K562 (cell line): ENCODE results near the gene IFI16.

Experiments used
- BRF2 ChIP-seq: IDR thresholded peaks from 3 replicates; pipeline ENCODE4 v1.6.1; 2011; ENCODE audit warnings: borderline replicate concordance, mild to moderate bottlenecking; ENCODE audit not compliant: insufficient read length, insufficient read depth
- GABPA ChIP-seq: fragments of 200-800 bp; sonication (Bioruptor generic); conservative IDR thresholded peaks from 2 replicates; pipeline ENCODE4 v1.6.1; 2016; ENCODE audit warnings: low read depth, missing genetic modification characterization, missing compliant biosample characterization
- PATZ1 ChIP-seq: fragments of 250-450 bp; sonication (Bioruptor Pico); IDR thresholded peaks from 2 replicates; pipeline ENCODE4 v1.5.0; 2020; ENCODE audit warnings: mild to moderate bottlenecking, borderline replicate concordance
- TCF7 ChIP-seq: sonication (generic); IDR thresholded peaks from 2 replicates; pipeline ENCODE4 v1.6.1; 2016; ENCODE audit warnings: antibody characterized with exemption, borderline replicate concordance
- TRIM28 ChIP-seq: fragments of 450-650 bp; IDR thresholded peaks from 2 replicates; pipeline ENCODE4 v1.6.1; 2017
- ZNF740 ChIP-seq, 3 experiments: fragments of 200-800 bp in 1 of 3; sonication (Bioruptor generic) in 1 of 3; sonication (generic) in 1 of 3; formaldehyde crosslinking in 1 of 3; IDR thresholded peaks; 2 replicates each; pipeline versions ENCODE4 v1.6.1 to v1.8.0; 2016 to 2022; ENCODE audit warnings: mild to moderate bottlenecking in 2 of 3, missing compliant biosample characterization in 2 of 3, missing genetic modification characterization in 2 of 3, missing genetic modification reagents in 1 of 3

GRCh38 chr1:159007726-159008125 lies 2.0 kb upstream of the IFI16 start:
- TF ChIP-seq TCF7, result no peak
- no peak for TF ChIP-seq GABPA (tag)
- TF ChIP-seq BRF2, result no peak
- no peak for TF ChIP-seq ZNF740 (CRISPR knock-in tag; IDR thresholded peaks at IDR 0.05)
- no peak for TF ChIP-seq ZNF740 (tag; IDR thresholded peaks at IDR 0.05)
- TF ChIP-seq PATZ1, result no peak
- TF ChIP-seq TRIM28, result no peak
